Peyer's patch (tissue), 4 donors: ENCODE data around the gene B3GLCT. TPM values are rescaled to one million over a fixed set of nuclear protein-coding genes. Genes with fewer than 3 reads are reported as not detected.

ENCODE experiments used
- DNase-seq, 3 donors: peaks; one replicate each; pipeline ENCODE4 v3.0.0-alpha.2; 2017 to 2019
- H3K27ac ChIP-seq, 4 donors: fragments of 200-600 bp; sonication (generic); one replicate each; pipeline ENCODE4 v1.5.1; 2016 to 2019
- H3K27me3 ChIP-seq, 2 donors: fragments of 200-600 bp; sonication (generic); one replicate each; pipeline ENCODE4 v1.5.1; 2019
- H3K36me3 ChIP-seq, 3 donors: fragments of 200-600 bp; sonication (generic); one replicate each; pipeline ENCODE4 v1.5.1; 2016 to 2019
- H3K4me1 ChIP-seq, 4 donors: fragments of 200-600 bp; sonication (generic); one replicate each; pipeline ENCODE4 v1.5.1; 2016 to 2019
- H3K4me3 ChIP-seq, 4 donors: fragments of 200-600 bp; sonication (generic); 1 replicate in 3 of 4; 2 replicates in 1 of 4; pipeline ENCODE4 v1.5.1; 2016 to 2019; ENCODE audit warnings: mild to moderate bottlenecking in 1 of 4
- H3K9me3 ChIP-seq, 4 donors: fragments of 200-600 bp; sonication (generic); one replicate each; pipeline ENCODE4 v1.5.1; 2016 to 2019; ENCODE audit warnings: mild to moderate bottlenecking in 1 of 4
- CTCF ChIP-seq, 6 experiments: fragments of 450-650 bp in 4 of 6; fragments of 200-600 bp in 2 of 6; sonication (generic) in 1 of 6; IDR thresholded peaks; one replicate each; pipeline ENCODE4 v1.5.1; 2017 to 2019; ENCODE audit warnings: antibody characterized with exemption in 6 of 6, mild to moderate bottlenecking in 3 of 6, moderate library complexity in 1 of 6
- POLR2A ChIP-seq, 2 donors: fragments of 450-650 bp; IDR thresholded peaks; one replicate each; pipeline ENCODE4 v1.5.1; 2017; ENCODE audit warnings: antibody characterized with exemption in 2 of 2, mild to moderate bottlenecking in 2 of 2, moderate library complexity in 2 of 2
- total RNA-seq, 4 donors: library from RNA; depleted of rRNA; stranded (reverse); fragments of >200 nt; gene quantifications; one replicate each; pipeline ENCODE4 v1.1.0, GENCODE V29; 2016

Gene B3GLCT
- total RNA-seq, 4 donors from 2014 or later = 3.3 to 5.4 (median 3.4) TPM

- no peak for TF ChIP-seq POLR2A (IDR thresholded peaks at IDR 0.05)
- no peak for TF ChIP-seq CTCF (IDR thresholded peaks at IDR 0.05)
- H3K36me3 ChIP-seq = no peaks in the 10 kb centered on the region
- no peaks in the 10 kb centered on the region for H3K27me3 ChIP-seq
- H3K9me3 ChIP-seq = no peaks in the 10 kb centered on the region
- DNase-seq = no peak
- no peak overlapping the region for H3K27ac ChIP-seq
- no peak overlapping the region for H3K4me3 ChIP-seq
- no peaks in the 10 kb centered on the region for H3K4me1 ChIP-seq
Measured at GRCh38 chr13:31263346-31263745, 63.6 kb downstream of the B3GLCT start.

GRCh38 chr13:31264151-31264550 is 64.4 kb downstream of the B3GLCT start:
- Histone ChIP-seq H3K27me3 (no peaks in the 10 kb centered on the region), H3K36me3 (no peaks in the 10 kb centered on the region), H3K9me3 (no peaks in the 10 kb centered on the region), H3K4me3 (no peak overlapping the region), H3K27ac (no peak overlapping the region), H3K4me1 (no peaks in the 10 kb centered on the region)
- TF ChIP-seq CTCF (IDR thresholded peaks at IDR 0.05) (no peak), POLR2A (IDR thresholded peaks at IDR 0.05) (no peak)
- no peak for DNase-seq

GRCh38 chr13:31267126-31267784 is 67.5 kb downstream of the B3GLCT start:
- Histone ChIP-seq H3K27me3 (no peaks in the 10 kb centered on the region), H3K36me3 (no peaks in the 10 kb centered on the region), H3K27ac (no peak overlapping the region), H3K9me3 (no peaks in the 10 kb centered on the region), H3K4me3 (no peak overlapping the region), H3K4me1 (no peaks in the 10 kb centered on the region)
- TF ChIP-seq CTCF (IDR thresholded peaks at IDR 0.05) = no peak
- TF ChIP-seq POLR2A (IDR thresholded peaks at IDR 0.05) = no peak
- no peak for DNase-seq

GRCh38 chr13:31274390-31274789 is 74.6 kb downstream of the B3GLCT start:
- Histone ChIP-seq H3K4me1 (no peaks in the 10 kb centered on the region), H3K9me3 (no peaks in the 10 kb centered on the region), H3K36me3 (no peaks in the 10 kb centered on the region), H3K27ac (no peak overlapping the region), H3K4me3 (no peak overlapping the region), H3K27me3 (no peaks in the 10 kb centered on the region)
- DNase-seq = no peak
- no peak for TF ChIP-seq CTCF (IDR thresholded peaks at IDR 0.05)
- no peak for TF ChIP-seq POLR2A (IDR thresholded peaks at IDR 0.05)

- Histone ChIP-seq H3K27ac (no peak overlapping the region), H3K27me3 (no peaks in the 10 kb centered on the region), H3K36me3 (no peaks in the 10 kb centered on the region), H3K9me3 (no peaks in the 10 kb centered on the region), H3K4me3 (no peak overlapping the region), H3K4me1 (no peaks in the 10 kb centered on the region)
- no peak for DNase-seq
- TF ChIP-seq CTCF (IDR thresholded peaks at IDR 0.05) (no peak), POLR2A (IDR thresholded peaks at IDR 0.05) (no peak)
Measured at GRCh38 chr13:31276421-31276820, 76.6 kb downstream of the B3GLCT start.

- Histone ChIP-seq H3K27me3 (no peaks in the 10 kb centered on the region), H3K9me3 (no peaks in the 10 kb centered on the region), H3K4me3 (no peak overlapping the region), H3K36me3 (no peaks in the 10 kb centered on the region), H3K27ac (no peak overlapping the region), H3K4me1 (no peaks in the 10 kb centered on the region)
- no peak for TF ChIP-seq CTCF (IDR thresholded peaks at IDR 0.05)
- TF ChIP-seq POLR2A (IDR thresholded peaks at IDR 0.05) = no peak
- DNase-seq = no peak
Measured at GRCh38 chr13:31278869-31279268, 79.1 kb downstream of the B3GLCT start.
